ENCODE measurements around the gene MMP21.

Gene MMP21

GRCh38 chr10:125781374-125781773, 5.8 kb upstream of the MMP21 start:
- no peaks in the 10 kb centered on the region for H3K36me3 ChIP-seq (replicated peaks)
- in situ Hi-C loops (cut with MboI; ENCODE audit: low sequenced_read_pairs), result no loop called here
- H3K4me3 ChIP-seq, result no peak overlapping the region
- DNase-seq (ENCODE audit: low spot score in 2 of 2), result no peak
- H3K27me3 ChIP-seq (ENCODE audit: low read depth), result no peaks in the 10 kb centered on the region
- no peaks in the 10 kb centered on the region for H3K9me3 ChIP-seq
- H3K4me1 ChIP-seq, result no peaks in the 10 kb centered on the region

GRCh38 chr10:125779403-125780327, 4.0 kb upstream of the MMP21 start:
- Histone ChIP-seq H3K4me3 (no peak overlapping the region), H3K9me3 (no peaks in the 10 kb centered on the region), H3K4me1 (no peaks in the 10 kb centered on the region), H3K36me3 (replicated peaks) (no peaks in the 10 kb centered on the region), H3K27me3 (ENCODE audit: low read depth) (no peaks in the 10 kb centered on the region)
- no peak for DNase-seq (ENCODE audit: low spot score in 2 of 2)
- in situ Hi-C loops (cut with MboI; ENCODE audit: low sequenced_read_pairs), result no loop called here

- no peak for DNase-seq (ENCODE audit: low spot score in 2 of 2)
- in situ Hi-C loops (cut with MboI; ENCODE audit: low sequenced_read_pairs), result no loop called here
- Histone ChIP-seq H3K4me1 (no peaks in the 10 kb centered on the region), H3K27me3 (ENCODE audit: low read depth) (no peaks in the 10 kb centered on the region), H3K9me3 (no peaks in the 10 kb centered on the region), H3K36me3 (replicated peaks) (no peaks in the 10 kb centered on the region), H3K4me3 (no peak overlapping the region)
These were observed 2.9 kb upstream of the MMP21 start for GRCh38 chr10:125778556-125778955.

- Histone ChIP-seq H3K36me3 (replicated peaks) (no peaks in the 10 kb centered on the region), H3K4me1 (no peaks in the 10 kb centered on the region), H3K27me3 (ENCODE audit: low read depth) (no peaks in the 10 kb centered on the region), H3K9me3 (no peaks in the 10 kb centered on the region), H3K4me3 (no peak overlapping the region)
- in situ Hi-C loops (cut with MboI; ENCODE audit: low sequenced_read_pairs), result no loop called here
- no peak for DNase-seq (ENCODE audit: low spot score in 2 of 2)
These were observed 2.2 kb upstream of the MMP21 start for GRCh38 chr10:125777806-125778205.

GRCh38 chr10:125774581-125775191, 935 bp downstream of the MMP21 start:
- no peak for DNase-seq (ENCODE audit: low spot score in 2 of 2)
- H3K9me3 ChIP-seq, result no peaks in the 10 kb centered on the region

GRCh38 chr10:125773687-125774543, 1.7 kb downstream of the MMP21 start:
- in situ Hi-C loops (cut with MboI; ENCODE audit: low sequenced_read_pairs), result no loop called here
- H3K36me3 ChIP-seq (replicated peaks), result no peaks in the 10 kb centered on the region
- no peak for DNase-seq (ENCODE audit: low spot score in 2 of 2)
- no peaks in the 10 kb centered on the region for H3K9me3 ChIP-seq
- H3K27me3 ChIP-seq (ENCODE audit: low read depth), result no peaks in the 10 kb centered on the region
- H3K4me3 ChIP-seq, result no peak overlapping the region
- no peaks in the 10 kb centered on the region for H3K4me1 ChIP-seq

More at GRCh38 chr10:125774581-125775191, 935 bp downstream of the MMP21 start:
- Histone ChIP-seq H3K4me1 (no peaks in the 10 kb centered on the region), H3K4me3 (no peak overlapping the region), H3K27me3 (ENCODE audit: low read depth) (no peaks in the 10 kb centered on the region), H3K36me3 (replicated peaks) (no peaks in the 10 kb centered on the region)
- in situ Hi-C loops (cut with MboI; ENCODE audit: low sequenced_read_pairs), result no loop called here

- no peaks in the 10 kb centered on the region for H3K36me3 ChIP-seq (replicated peaks)
- in situ Hi-C loops (cut with MboI; ENCODE audit: low sequenced_read_pairs), result no loop called here
- H3K9me3 ChIP-seq, result no peaks in the 10 kb centered on the region
- H3K4me1 ChIP-seq, result no peaks in the 10 kb centered on the region
- no peak overlapping the region for H3K4me3 ChIP-seq
- no peaks in the 10 kb centered on the region for H3K27me3 ChIP-seq (ENCODE audit: low read depth)
- DNase-seq (ENCODE audit: low spot score in 2 of 2), result no peak
These were observed 2.8 kb downstream of the MMP21 start for GRCh38 chr10:125772864-125773180.

GRCh38 chr10:125772112-125772863, 3.3 kb downstream of the MMP21 start:
- DNase-seq (ENCODE audit: low spot score in 2 of 2), result no peak
- Histone ChIP-seq H3K36me3 (replicated peaks) (no peaks in the 10 kb centered on the region), H3K4me1 (no peaks in the 10 kb centered on the region), H3K4me3 (no peak overlapping the region), H3K27me3 (ENCODE audit: low read depth) (no peaks in the 10 kb centered on the region), H3K9me3 (no peaks in the 10 kb centered on the region)
- in situ Hi-C loops (cut with MboI; ENCODE audit: low sequenced_read_pairs), result no loop called here

GRCh38 chr10:125770844-125771243, 4.8 kb downstream of the MMP21 start:
- Histone ChIP-seq H3K9me3 (no peaks in the 10 kb centered on the region), H3K4me1 (no peaks in the 10 kb centered on the region), H3K36me3 (replicated peaks) (no peaks in the 10 kb centered on the region), H3K27me3 (ENCODE audit: low read depth) (no peaks in the 10 kb centered on the region), H3K4me3 (no peak overlapping the region)
- DNase-seq (ENCODE audit: low spot score in 2 of 2), result no peak
- in situ Hi-C loops (cut with MboI; ENCODE audit: low sequenced_read_pairs), result no loop called here

- DNase-seq (ENCODE audit: low spot score in 2 of 2), result no peak
- no peaks in the 10 kb centered on the region for H3K27me3 ChIP-seq (ENCODE audit: low read depth)
- H3K9me3 ChIP-seq, result no peaks in the 10 kb centered on the region
- in situ Hi-C loops (cut with MboI; ENCODE audit: low sequenced_read_pairs), result no loop called here
- no peak overlapping the region for H3K4me3 ChIP-seq
- no peaks in the 10 kb centered on the region for H3K4me1 ChIP-seq
- H3K36me3 ChIP-seq (replicated peaks), result peaks cover 12% of the 10 kb centered on the region
These were observed 6.4 kb downstream of the MMP21 start for GRCh38 chr10:125769175-125769574.

GRCh38 chr10:125768219-125768855, 7.3 kb downstream of the MMP21 start:
- Histone ChIP-seq H3K27me3 (ENCODE audit: low read depth) (no peaks in the 10 kb centered on the region), H3K9me3 (no peaks in the 10 kb centered on the region; the same call in 1 of the 2 replicates), H3K36me3 (replicated peaks) (peaks cover 21% of the 10 kb centered on the region), H3K4me1 (peaks cover 2% of the 10 kb centered on the region; the same call in 1 of the 2 replicates), H3K4me3 (no peak overlapping the region)
- in situ Hi-C loops (cut with MboI; ENCODE audit: low sequenced_read_pairs), result no loop called here
- no peak for DNase-seq (ENCODE audit: low spot score in 2 of 2)

GRCh38 chr10:125766511-125766910, 9.1 kb downstream of the MMP21 start:
- peaks cover 18% of the 10 kb centered on the region for H3K4me1 ChIP-seq
- peaks cover 2% of the 10 kb centered on the region; the same call in 1 of the 2 replicates for H3K9me3 ChIP-seq
- H3K36me3 ChIP-seq (replicated peaks), result peaks cover 26% of the 10 kb centered on the region
- no peaks in the 10 kb centered on the region for H3K27me3 ChIP-seq (ENCODE audit: low read depth)
- in situ Hi-C loops (cut with MboI; ENCODE audit: low sequenced_read_pairs), result no loop called here
- no peak for DNase-seq (ENCODE audit: low spot score in 2 of 2)
- H3K4me3 ChIP-seq, result no peak overlapping the region

GRCh38 chr10:125765835-125766234, 9.8 kb downstream of the MMP21 start:
- DNase-seq (ENCODE audit: low spot score in 2 of 2), result no peak
- H3K27me3 ChIP-seq (ENCODE audit: low read depth), result no peaks in the 10 kb centered on the region
- peaks cover 31% of the 10 kb centered on the region for H3K36me3 ChIP-seq (replicated peaks)
- peaks cover 21% of the 10 kb centered on the region for H3K4me1 ChIP-seq
- H3K4me3 ChIP-seq, result no peak overlapping the region
- in situ Hi-C loops (cut with MboI; ENCODE audit: low sequenced_read_pairs), result no loop called here
- peaks cover 2% of the 10 kb centered on the region; the same call in 1 of the 2 replicates for H3K9me3 ChIP-seq
